SU-DHL-6 (cell line): ENCODE data around the gene ADAMTS3.

Source experiments
- CTCF ChIP-seq: fragments of 200-600 bp; sonication (generic); IDR thresholded peaks from one replicate; pipeline ENCODE4 v1.5.1; 2017; ENCODE audit warnings: antibody characterized with exemption, mild to moderate bottlenecking, low read length, moderate library complexity; ENCODE audit not compliant: insufficient read depth, poor library complexity, severe bottlenecking
- EZH2phosphoT487 ChIP-seq: fragments of 200-600 bp; sonication (generic), shearing (Covaris generic); conservative IDR thresholded peaks from 2 replicates; pipeline ENCODE4 v1.6.1; 2018; ENCODE audit warnings: mild to moderate bottlenecking, antibody characterized with exemption, low read length, moderate library complexity, mixed read lengths

DNA sequence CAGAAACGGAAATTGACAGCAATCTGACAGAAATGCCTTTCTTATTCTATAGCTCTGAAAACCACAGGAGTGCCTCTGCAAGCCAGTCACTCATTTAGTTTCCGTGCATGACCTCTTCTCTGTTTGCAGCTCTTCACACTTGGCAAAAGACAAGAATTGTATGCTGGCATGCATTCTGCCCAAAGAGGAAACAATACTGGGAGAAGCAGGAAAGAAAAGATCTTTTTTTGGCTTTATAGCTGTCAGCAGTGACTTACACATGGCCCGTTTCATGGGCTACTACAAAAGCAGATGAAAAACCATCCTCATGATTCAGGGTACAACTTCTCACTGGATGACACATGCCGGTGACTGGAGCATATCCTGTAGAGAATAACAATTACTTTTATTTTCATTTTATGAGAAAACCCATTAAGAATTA is 249.4 kb downstream of the ADAMTS3 start:
- TF ChIP-seq CTCF, result no peak
- TF ChIP-seq EZH2phosphoT487, result no peak
